K562 (cell line): ENCODE results near the gene ADTRP.

Experiments
- BHLHE40 ChIP-seq: IDR thresholded peaks from 2 replicates; pipeline ENCODE4 v1.6.1; 2011; ENCODE audit warnings: low read length, improper control_type of control experiment
- CBX1 ChIP-seq: sonication (generic); IDR thresholded peaks from 2 replicates; pipeline ENCODE4 v1.6.1; 2016; ENCODE audit warnings: antibody characterized with exemption, low read depth, mild to moderate bottlenecking
- DPF2 ChIP-seq: fragments of 450-650 bp; IDR thresholded peaks from 2 replicates; pipeline ENCODE4 v1.6.1; 2016
- E4F1 ChIP-seq: fragments of 250-450 bp; sonication (Bioruptor Pico); IDR thresholded peaks from 2 replicates; pipeline ENCODE4 v1.5.0; 2021; ENCODE audit warnings: mild to moderate bottlenecking, borderline replicate concordance
- EGR1 ChIP-seq: fragments of 450-650 bp; conservative IDR thresholded peaks from 2 replicates; pipeline ENCODE4 v1.6.1; 2017; ENCODE audit warnings: mild to moderate bottlenecking
- REST ChIP-seq, 2 experiments: fragments of 450-650 bp; formaldehyde crosslinking in 1 of 2; IDR thresholded peaks; 2 replicates each; pipeline versions ENCODE4 v1.4.0 to v1.6.1; 2014 to 2020; ENCODE audit warnings: mild to moderate bottlenecking in 2 of 2, borderline replicate concordance in 1 of 2, low read depth in 1 of 2
- TRIM24 ChIP-seq, 2 experiments: fragments of 450-650 bp; IDR thresholded peaks; 2 replicates each; pipeline ENCODE4 v1.6.1; 2016

- no peak for TF ChIP-seq REST (IDR thresholded peaks at IDR 0.05; ENCODE audit: borderline replicate concordance)
- TF ChIP-seq REST (CRISPR knock-in tag; IDR thresholded peaks at IDR 0.05; ENCODE audit: low read depth) = no peak
- TF ChIP-seq DPF2 = no peak; the same call in 1 of the 2 replicates
- TF ChIP-seq EGR1 = no peak
- no peak for TF ChIP-seq TRIM24 (IDR thresholded peaks at IDR 0.05)
- TF ChIP-seq BHLHE40 = 0 out of 2 replicates have a peak, but pooled peaks have one; percentile 8
- no peak for TF ChIP-seq E4F1 (CRISPR knock-in tag)
- TF ChIP-seq CBX1 = no peak
These were observed 8.6 kb downstream of the ADTRP start for GRCh38 chr6:11769811-11770545.
